ENCODE measurements around the gene PPP4R3B. TPM values are rescaled to one million over a fixed set of nuclear protein-coding genes. Genes with fewer than 3 reads are reported as not detected.
A peak's percentile ranks its signal among the peaks of the same experiment; 100 is the strongest.
"Not testable (repeated sequence)": the region's sequence is repeated elsewhere in the genome, so short reads cannot be mapped to it uniquely, and the experiment has no call there.

The PPP4R3B gene
- total and polyA plus RNA-seq, 2 of the 13 experiments (the other 11 are each of a cell fraction or from before 2014, with no cell fraction given): 24.2 to 53.0 TPM

DNA sequence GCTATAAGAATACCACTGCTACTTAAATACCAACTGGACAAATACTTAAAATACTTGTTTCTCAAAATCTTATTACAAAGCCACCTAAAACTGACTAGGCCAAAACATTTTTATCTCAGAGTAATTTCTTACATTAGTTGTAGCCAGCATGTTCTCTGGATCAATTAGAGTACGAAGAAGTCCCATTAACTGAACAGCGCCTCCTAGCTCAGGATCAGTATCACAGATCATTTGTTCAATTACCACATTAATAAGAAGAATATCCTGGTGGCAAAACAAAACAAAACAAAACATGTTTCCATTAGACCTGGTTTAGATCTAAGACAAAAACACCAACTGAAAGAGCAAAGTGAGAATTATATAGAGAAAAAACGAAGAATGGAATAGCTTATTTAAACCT lies 36.0 kb downstream of the PPP4R3B start:
- DNase-seq (ENCODE audit: low spot score) (peak; percentile 27), ATAC-seq (no peak), FAIRE-seq (no peak)
- no peaks in the 10 kb centered on the region for H3K27me3 ChIP-seq (ENCODE audit: control insufficient read depth in 1 of 2, insufficient read depth in 2 of 2, low read length in 2 of 2)
- BruUV-seq (replicated peaks): no TSS peak
- no peaks in the 10 kb centered on the region for H3K9me3 ChIP-seq (ENCODE audit: low read length)
- intact Hi-C loops (cut with micrococcal nuclease; ENCODE audit: unreplicated experiment): no loop called here
- no peak overlapping the region for H3K27ac ChIP-seq (ENCODE audit: extremely low read length, insufficient read depth, low read length)
- no peak overlapping the region for H3K9ac ChIP-seq (ENCODE audit: insufficient read depth, low read depth, low read length)
- ChIA-PET CTCF (ENCODE audit: low intra/inter-chr PET ratio, low total read pairs) (no interaction called here), POLR2A (no interaction called here)
- no peak overlapping the region for H3K4me3 ChIP-seq (replicated peaks in 1 of 3; ENCODE audit: insufficient read depth in 1 of 3, low read depth in 2 of 3, low read length in 3 of 3)
- no peaks in the 10 kb centered on the region for H3K79me2 ChIP-seq (ENCODE audit: insufficient read depth, low read length)
- WGBS (ENCODE audit: low lambda C conversion rate): 95% methylated on average over 3 of the region's 3 CpGs
- in situ Hi-C loops (cut with HindIII; ENCODE audit: extremely low pct_ligation_motif_present, low pct_unique_long_range_greater_than_20kb): no loop called here
- peaks cover 7 to 59% of the 10 kb centered on the region in 2 experiments; a peak in 4 of 5 replicates for H3K36me3 ChIP-seq (replicated peaks in 1 of 2; ENCODE audit: control insufficient read depth in 1 of 2, insufficient read depth in 2 of 2, low read length in 2 of 2)
- TF ChIP-seq, protein P1, sequence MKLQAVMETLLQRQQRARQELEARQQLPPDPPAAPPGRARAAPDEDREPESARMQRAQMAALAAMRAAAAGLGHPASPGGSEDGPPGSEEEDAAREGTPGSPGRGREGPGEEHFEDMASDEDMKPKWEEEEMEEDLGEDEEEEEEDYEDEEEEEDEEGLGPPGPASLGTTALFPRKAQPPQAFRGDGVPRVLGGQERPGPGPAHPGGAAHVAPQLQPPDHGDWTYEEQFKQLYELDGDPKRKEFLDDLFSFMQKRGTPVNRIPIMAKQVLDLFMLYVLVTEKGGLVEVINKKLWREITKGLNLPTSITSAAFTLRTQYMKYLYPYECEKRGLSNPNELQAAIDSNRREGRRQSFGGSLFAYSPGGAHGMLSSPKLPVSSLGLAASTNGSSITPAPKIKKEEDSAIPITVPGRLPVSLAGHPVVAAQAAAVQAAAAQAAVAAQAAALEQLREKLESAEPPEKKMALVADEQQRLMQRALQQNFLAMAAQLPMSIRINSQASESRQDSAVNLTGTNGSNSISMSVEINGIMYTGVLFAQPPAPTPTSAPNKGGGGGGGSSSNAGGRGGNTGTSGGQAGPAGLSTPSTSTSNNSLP (IDR thresholded peaks at IDR 0.05; ENCODE audit: low read depth, low read length): peak; percentile 63; the same call in 1 of the 2 replicates
- TF ChIP-seq STAG1 (CRISPR knock-in tag; IDR thresholded peaks at IDR 0.05): 0 out of 2 replicates have a peak, but pooled peaks have one; percentile 10
- TF ChIP-seq SAP130 (CRISPR knock-in tag; IDR thresholded peaks at IDR 0.05; ENCODE audit: low read depth): no peak
- TF ChIP-seq, protein P2, sequence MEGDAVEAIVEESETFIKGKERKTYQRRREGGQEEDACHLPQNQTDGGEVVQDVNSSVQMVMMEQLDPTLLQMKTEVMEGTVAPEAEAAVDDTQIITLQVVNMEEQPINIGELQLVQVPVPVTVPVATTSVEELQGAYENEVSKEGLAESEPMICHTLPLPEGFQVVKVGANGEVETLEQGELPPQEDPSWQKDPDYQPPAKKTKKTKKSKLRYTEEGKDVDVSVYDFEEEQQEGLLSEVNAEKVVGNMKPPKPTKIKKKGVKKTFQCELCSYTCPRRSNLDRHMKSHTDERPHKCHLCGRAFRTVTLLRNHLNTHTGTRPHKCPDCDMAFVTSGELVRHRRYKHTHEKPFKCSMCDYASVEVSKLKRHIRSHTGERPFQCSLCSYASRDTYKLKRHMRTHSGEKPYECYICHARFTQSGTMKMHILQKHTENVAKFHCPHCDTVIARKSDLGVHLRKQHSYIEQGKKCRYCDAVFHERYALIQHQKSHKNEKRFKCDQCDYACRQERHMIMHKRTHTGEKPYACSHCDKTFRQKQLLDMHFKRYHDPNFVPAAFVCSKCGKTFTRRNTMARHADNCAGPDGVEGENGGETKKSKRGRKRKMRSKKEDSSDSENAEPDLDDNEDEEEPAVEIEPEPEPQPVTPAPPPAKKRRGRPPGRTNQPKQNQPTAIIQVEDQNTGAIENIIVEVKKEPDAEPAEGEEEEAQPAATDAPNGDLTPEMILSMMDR (CRISPR knock-in tag; IDR thresholded peaks at IDR 0.05): peak; percentile 38
- no peak overlapping the region for H2AFZ ChIP-seq (ENCODE audit: low read length)
- H3K4me2 ChIP-seq (ENCODE audit: low read depth, low read length): no peak overlapping the region
- H4K20me1 ChIP-seq (ENCODE audit: insufficient read depth, low read length): no peaks in the 10 kb centered on the region
- no peaks in the 10 kb centered on the region for H3K4me1 ChIP-seq (ENCODE audit: insufficient read depth, low read length)

DNA sequence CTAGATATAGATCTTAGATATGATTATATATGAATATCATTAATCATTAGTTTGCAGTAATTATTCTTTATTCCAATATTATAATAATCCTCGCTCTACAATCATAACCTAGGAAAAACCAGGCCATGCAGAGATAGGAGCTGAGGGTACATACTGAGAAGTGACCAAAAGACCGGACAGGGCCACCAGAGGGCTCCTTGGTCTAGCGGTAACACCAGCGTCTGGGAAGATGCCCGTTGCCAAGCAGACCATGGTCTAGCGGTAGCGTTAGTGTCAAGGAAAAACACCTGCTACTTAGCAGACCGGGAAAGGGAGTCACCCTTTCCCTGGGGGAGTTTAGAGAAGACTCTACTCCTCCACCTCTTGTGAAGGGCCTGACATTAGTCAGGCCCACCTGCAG lies 48.4 kb downstream of the PPP4R3B start:
- CTCF ChIA-PET (ENCODE audit: low intra/inter-chr PET ratio, low total read pairs): not testable (repeated sequence)

More for the DNA sequence above, 48.4 kb downstream of the PPP4R3B start:
- H3K27me3 ChIP-seq (ENCODE audit: control insufficient read depth in 1 of 2, insufficient read depth in 2 of 2, low read length in 2 of 2); H3K9me3 ChIP-seq (ENCODE audit: low read length); intact Hi-C loops (cut with micrococcal nuclease; ENCODE audit: unreplicated experiment); H3K27ac ChIP-seq (ENCODE audit: extremely low read length, insufficient read depth, low read length); H3K79me2 ChIP-seq (ENCODE audit: insufficient read depth, low read length); H2AFZ ChIP-seq (ENCODE audit: low read length); FAIRE-seq; H3K4me3 ChIP-seq (replicated peaks in 1 of 3; ENCODE audit: insufficient read depth in 1 of 3, low read depth in 2 of 3, low read length in 3 of 3); H4K20me1 ChIP-seq (ENCODE audit: insufficient read depth, low read length); in situ Hi-C loops (cut with HindIII; ENCODE audit: extremely low pct_ligation_motif_present, low pct_unique_long_range_greater_than_20kb); POLR2A ChIA-PET; H3K9ac ChIP-seq (ENCODE audit: insufficient read depth, low read depth, low read length); H3K4me1 ChIP-seq (ENCODE audit: insufficient read depth, low read length); BruUV-seq (replicated peaks); DNase-seq (ENCODE audit: low spot score); H3K4me2 ChIP-seq (ENCODE audit: low read depth, low read length): not testable (repeated sequence)
- 98% methylated on average over 8 of the region's 8 CpGs for WGBS (ENCODE audit: low lambda C conversion rate)
- TF ChIP-seq, protein P3, sequence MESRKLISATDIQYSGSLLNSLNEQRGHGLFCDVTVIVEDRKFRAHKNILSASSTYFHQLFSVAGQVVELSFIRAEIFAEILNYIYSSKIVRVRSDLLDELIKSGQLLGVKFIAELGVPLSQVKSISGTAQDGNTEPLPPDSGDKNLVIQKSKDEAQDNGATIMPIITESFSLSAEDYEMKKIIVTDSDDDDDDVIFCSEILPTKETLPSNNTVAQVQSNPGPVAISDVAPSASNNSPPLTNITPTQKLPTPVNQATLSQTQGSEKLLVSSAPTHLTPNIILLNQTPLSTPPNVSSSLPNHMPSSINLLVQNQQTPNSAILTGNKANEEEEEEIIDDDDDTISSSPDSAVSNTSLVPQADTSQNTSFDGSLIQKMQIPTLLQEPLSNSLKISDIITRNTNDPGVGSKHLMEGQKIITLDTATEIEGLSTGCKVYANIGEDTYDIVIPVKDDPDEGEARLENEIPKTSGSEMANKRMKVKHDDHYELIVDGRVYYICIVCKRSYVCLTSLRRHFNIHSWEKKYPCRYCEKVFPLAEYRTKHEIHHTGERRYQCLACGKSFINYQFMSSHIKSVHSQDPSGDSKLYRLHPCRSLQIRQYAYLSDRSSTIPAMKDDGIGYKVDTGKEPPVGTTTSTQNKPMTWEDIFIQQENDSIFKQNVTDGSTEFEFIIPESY (CRISPR knock-in tag; IDR thresholded peaks at IDR 0.05): peak; percentile 99
- TF ChIP-seq, protein P2 (CRISPR knock-in tag; IDR thresholded peaks at IDR 0.05): peak; percentile 24; the same call in 1 of the 2 replicates
- peak; percentile 41; the same call in 1 of the 3 replicates for ATAC-seq
- peaks cover 9 to 58% of the 10 kb centered on the region in 2 experiments for H3K36me3 ChIP-seq (replicated peaks in 1 of 2; ENCODE audit: control insufficient read depth in 1 of 2, insufficient read depth in 2 of 2, low read length in 2 of 2)
